ENCODE results near the gene SRRM4.
"Not testable (repeated sequence)": the region's sequence is repeated elsewhere in the genome, so short reads cannot be mapped to it uniquely, and the experiment has no call there.

The SRRM4 gene

GRCh38 chr12:119102274-119102673 is 120.9 kb downstream of the SRRM4 start:
- ATAC-seq (ENCODE audit: low read depth) (no peak), DNase-seq (ENCODE audit: low spot score) (no peak)
- Histone ChIP-seq H3K9me3 (ENCODE audit: severe bottlenecking) (no peaks in the 10 kb centered on the region), H3K27ac (ENCODE audit: poor library complexity, severe bottlenecking) (no peak overlapping the region), H3K4me1 (ENCODE audit: insufficient read depth, poor library complexity, severe bottlenecking) (no peaks in the 10 kb centered on the region), H3K4me3 (ENCODE audit: severe bottlenecking) (no peak overlapping the region), H3K36me3 (ENCODE audit: low read depth) (no peaks in the 10 kb centered on the region), H3K27me3 (ENCODE audit: insufficient read depth, poor library complexity, severe bottlenecking) (no peaks in the 10 kb centered on the region)
- no peak for TF ChIP-seq CTCF (IDR thresholded peaks at IDR 0.05; ENCODE audit: poor library complexity, severe bottlenecking)

DNA sequence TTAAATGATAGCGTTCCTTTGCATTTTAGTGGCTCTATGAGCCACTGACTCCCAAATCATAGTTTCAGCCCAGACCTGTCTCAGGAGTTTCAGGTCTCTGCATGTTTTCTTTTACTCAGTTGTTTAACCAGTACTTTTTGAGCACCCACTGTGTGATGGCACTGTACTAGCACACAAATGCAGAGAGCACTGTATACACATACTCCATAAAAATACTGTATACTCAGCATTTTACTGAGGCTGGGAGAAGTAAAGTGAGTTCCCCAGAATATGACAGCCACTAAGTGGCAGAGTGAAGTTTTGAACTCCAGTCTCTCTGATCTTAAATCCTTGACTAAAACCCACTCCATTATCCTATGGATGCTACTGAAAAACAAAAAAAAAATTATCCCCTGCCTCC is 121.4 kb downstream of the SRRM4 start:
- H3K4me3 ChIP-seq (ENCODE audit: severe bottlenecking), result no peak overlapping the region
- DNase-seq (ENCODE audit: low spot score) (no peak), ATAC-seq (ENCODE audit: low read depth) (no peak)
- no peaks in the 10 kb centered on the region for H3K4me1 ChIP-seq (ENCODE audit: insufficient read depth, poor library complexity, severe bottlenecking)
- no peak for TF ChIP-seq CTCF (IDR thresholded peaks at IDR 0.05; ENCODE audit: poor library complexity, severe bottlenecking)
- H3K27ac ChIP-seq (ENCODE audit: poor library complexity, severe bottlenecking), result no peak overlapping the region
- no peaks in the 10 kb centered on the region for H3K36me3 ChIP-seq (ENCODE audit: low read depth)
- H3K9me3 ChIP-seq (ENCODE audit: severe bottlenecking), result no peaks in the 10 kb centered on the region
- no peaks in the 10 kb centered on the region for H3K27me3 ChIP-seq (ENCODE audit: insufficient read depth, poor library complexity, severe bottlenecking)

DNA sequence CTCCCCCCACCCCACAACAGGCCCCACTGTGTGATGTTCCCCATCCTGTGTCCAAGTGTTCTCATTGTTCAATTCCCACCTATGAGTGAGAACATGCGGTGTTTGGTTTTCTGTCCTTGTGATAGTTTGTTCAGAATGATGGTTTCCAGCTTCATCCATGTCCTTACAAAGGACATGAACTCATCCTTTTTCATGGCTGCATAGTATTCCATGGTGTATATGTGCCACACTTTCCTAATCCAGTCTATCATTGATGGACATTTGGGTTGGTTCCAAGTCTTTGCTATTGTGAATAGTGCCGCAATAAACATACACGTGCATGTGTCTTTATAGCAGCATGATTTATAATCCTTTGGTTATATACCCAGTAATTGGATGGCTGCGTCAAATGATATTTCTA is 123.6 kb downstream of the SRRM4 start:
- not testable (repeated sequence) for H3K36me3 ChIP-seq (ENCODE audit: low read depth); H3K27me3 ChIP-seq (ENCODE audit: insufficient read depth, poor library complexity, severe bottlenecking); H3K9me3 ChIP-seq (ENCODE audit: severe bottlenecking); H3K27ac ChIP-seq (ENCODE audit: poor library complexity, severe bottlenecking); H3K4me1 ChIP-seq (ENCODE audit: insufficient read depth, poor library complexity, severe bottlenecking); DNase-seq (ENCODE audit: low spot score); H3K4me3 ChIP-seq (ENCODE audit: severe bottlenecking); ATAC-seq (ENCODE audit: low read depth)

DNA sequence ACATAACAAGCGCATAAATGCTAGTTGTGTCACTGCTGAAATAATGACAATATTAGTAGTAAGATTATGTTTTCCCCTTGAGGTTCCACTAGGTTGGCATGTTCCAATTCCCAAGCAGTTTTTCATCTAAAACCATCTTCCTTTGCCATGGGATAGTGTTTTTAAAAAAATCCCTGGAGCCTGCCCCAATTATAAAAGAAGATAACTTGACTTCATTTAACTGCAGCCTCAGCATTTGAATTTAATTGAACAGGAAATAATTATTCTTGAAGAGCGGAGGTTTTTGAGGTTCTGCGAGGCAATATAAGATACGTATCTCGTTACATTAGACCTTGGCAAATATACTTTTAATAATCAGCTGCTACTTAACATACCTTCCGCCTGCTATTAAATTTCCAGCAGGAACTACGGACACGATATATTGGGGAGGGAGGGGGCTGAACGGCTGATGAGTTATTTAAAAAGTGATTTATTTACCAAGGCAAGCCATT is 132.2 kb downstream of the SRRM4 start:
- Histone ChIP-seq H3K27ac (ENCODE audit: poor library complexity, severe bottlenecking) (no peak overlapping the region), H3K4me3 (ENCODE audit: severe bottlenecking) (no peak overlapping the region), H3K9me3 (ENCODE audit: severe bottlenecking) (no peaks in the 10 kb centered on the region), H3K4me1 (ENCODE audit: insufficient read depth, poor library complexity, severe bottlenecking) (no peaks in the 10 kb centered on the region), H3K36me3 (ENCODE audit: low read depth) (no peaks in the 10 kb centered on the region), H3K27me3 (ENCODE audit: insufficient read depth, poor library complexity, severe bottlenecking) (no peaks in the 10 kb centered on the region)
- ATAC-seq (ENCODE audit: low read depth) (no peak), DNase-seq (ENCODE audit: low spot score) (no peak)
- no peak for TF ChIP-seq CTCF (IDR thresholded peaks at IDR 0.05; ENCODE audit: poor library complexity, severe bottlenecking)

GRCh38 chr12:119114294-119114693 is 133.0 kb downstream of the SRRM4 start:
- no peak for TF ChIP-seq CTCF (IDR thresholded peaks at IDR 0.05; ENCODE audit: poor library complexity, severe bottlenecking)
- Histone ChIP-seq H3K27ac (ENCODE audit: poor library complexity, severe bottlenecking) (no peak overlapping the region), H3K9me3 (ENCODE audit: severe bottlenecking) (no peaks in the 10 kb centered on the region), H3K36me3 (ENCODE audit: low read depth) (no peaks in the 10 kb centered on the region), H3K4me3 (ENCODE audit: severe bottlenecking) (no peak overlapping the region), H3K27me3 (ENCODE audit: insufficient read depth, poor library complexity, severe bottlenecking) (no peaks in the 10 kb centered on the region), H3K4me1 (ENCODE audit: insufficient read depth, poor library complexity, severe bottlenecking) (no peaks in the 10 kb centered on the region)
- DNase-seq (ENCODE audit: low spot score) (no peak), ATAC-seq (ENCODE audit: low read depth) (no peak)
